ENCODE data around the gene KRT3. TPM values are rescaled to one million over a fixed set of nuclear protein-coding genes. Genes with fewer than 3 reads are reported as not detected.
A peak's percentile ranks its signal among the peaks of the same experiment; 100 is the strongest.

The KRT3 gene
- total RNA-seq, 1 donor, result not detected

- Histone ChIP-seq H3K4me3 (ENCODE audit: insufficient read depth, low read length) (no peak overlapping the region), H3K27me3 (ENCODE audit: insufficient read depth, low read length) (no peaks in the 10 kb centered on the region), H4K20me1 (ENCODE audit: insufficient read depth, low read length) (no peaks in the 10 kb centered on the region), H3K4me1 (ENCODE audit: insufficient read depth, low read length) (peaks cover 28% of the 10 kb centered on the region), H3K4me2 (ENCODE audit: insufficient read depth, low read length) (no peak overlapping the region), H2AFZ (ENCODE audit: low read length) (no peak overlapping the region), H3K9me3 (ENCODE audit: low read depth, low read length) (no peaks in the 10 kb centered on the region), H3K27ac (ENCODE audit: low read depth, low read length) (no peak overlapping the region), H3K79me2 (ENCODE audit: insufficient read depth, low read length) (no peaks in the 10 kb centered on the region), H3K36me3 (ENCODE audit: insufficient read depth, low read length) (no peaks in the 10 kb centered on the region)
- no peak for TF ChIP-seq CTCF (IDR thresholded peaks at IDR 0.05; ENCODE audit: extremely low read depth, low read depth, low read length)
- DNase-seq (ENCODE audit: insufficient read length, low spot score, missing footprints), result peak; percentile 80
These were observed 42.9 kb upstream of the KRT3 start for GRCh38 chr12:52838609-52839435.

GRCh38 chr12:52837781-52838608 lies 42.1 kb upstream of the KRT3 start:
- Histone ChIP-seq H3K4me3 (ENCODE audit: insufficient read depth, low read length) (no peak overlapping the region), H3K9me3 (ENCODE audit: low read depth, low read length) (no peaks in the 10 kb centered on the region), H3K36me3 (ENCODE audit: insufficient read depth, low read length) (no peaks in the 10 kb centered on the region), H3K4me2 (ENCODE audit: insufficient read depth, low read length) (no peak overlapping the region), H3K27ac (ENCODE audit: low read depth, low read length) (peak overlapping the region; percentile 72), H3K4me1 (ENCODE audit: insufficient read depth, low read length) (peaks cover 28% of the 10 kb centered on the region), H4K20me1 (ENCODE audit: insufficient read depth, low read length) (no peaks in the 10 kb centered on the region), H3K79me2 (ENCODE audit: insufficient read depth, low read length) (no peaks in the 10 kb centered on the region), H3K27me3 (ENCODE audit: insufficient read depth, low read length) (no peaks in the 10 kb centered on the region), H2AFZ (ENCODE audit: low read length) (no peak overlapping the region)
- TF ChIP-seq CTCF (IDR thresholded peaks at IDR 0.05; ENCODE audit: extremely low read depth, low read depth, low read length), result no peak
- DNase-seq (ENCODE audit: insufficient read length, low spot score, missing footprints), result no peak

GRCh38 chr12:52837413-52837741 lies 41.5 kb upstream of the KRT3 start:
- no peaks in the 10 kb centered on the region for H3K27me3 ChIP-seq (ENCODE audit: insufficient read depth, low read length)
- peak overlapping the region; percentile 72 for H3K27ac ChIP-seq (ENCODE audit: low read depth, low read length)
- peak; percentile 98 for DNase-seq (ENCODE audit: insufficient read length, low spot score, missing footprints)
- peak overlapping the region; percentile 25 for H3K4me2 ChIP-seq (ENCODE audit: insufficient read depth, low read length)
- no peak overlapping the region for H2AFZ ChIP-seq (ENCODE audit: low read length)
- H4K20me1 ChIP-seq (ENCODE audit: insufficient read depth, low read length), result no peaks in the 10 kb centered on the region
- no peaks in the 10 kb centered on the region for H3K9me3 ChIP-seq (ENCODE audit: low read depth, low read length)
- H3K36me3 ChIP-seq (ENCODE audit: insufficient read depth, low read length), result no peaks in the 10 kb centered on the region
- no peak for TF ChIP-seq CTCF (IDR thresholded peaks at IDR 0.05; ENCODE audit: extremely low read depth, low read depth, low read length)
- no peaks in the 10 kb centered on the region for H3K79me2 ChIP-seq (ENCODE audit: insufficient read depth, low read length)
- H3K4me1 ChIP-seq (ENCODE audit: insufficient read depth, low read length), result peaks cover 28% of the 10 kb centered on the region
- no peak overlapping the region for H3K4me3 ChIP-seq (ENCODE audit: insufficient read depth, low read length)

All from osteoblast (primary cell).